SU-DHL-6 (cell line): ENCODE measurements around the gene DUSP6.

Experiments
- H2AFZ ChIP-seq: fragments of 200-600 bp; sonication (generic); 2 replicates; pipeline ENCODE4 v1.6.1; 2014; ENCODE audit warnings: low read depth, mild to moderate bottlenecking, moderate library complexity, mixed read lengths, antibody characterized with exemption, low read length; ENCODE audit not compliant: severe bottlenecking
- H3F3A ChIP-seq: fragments of 200-600 bp; shearing (Covaris generic); 2 replicates; pipeline ENCODE4 v1.6.0; 2016; ENCODE audit warnings: antibody characterized with exemption, mild to moderate bottlenecking; ENCODE audit not compliant: insufficient read depth
- H3K27ac ChIP-seq: fragments of 200-600 bp; sonication (generic); 2 replicates; pipeline ENCODE4 v1.5.1; 2016; ENCODE audit warnings: low read depth, mild to moderate bottlenecking, low read length, moderate library complexity, mixed read lengths
- H3K27me3 ChIP-seq: fragments of 200-600 bp; sonication (generic), shearing (Covaris generic); 2 replicates; pipeline ENCODE4 v1.6.0; 2014; ENCODE audit warnings: mild to moderate bottlenecking, low read length
- H3K36me3 ChIP-seq: fragments of 200-600 bp; sonication (generic); 2 replicates; pipeline ENCODE4 v1.6.1; 2014; ENCODE audit warnings: mild to moderate bottlenecking, low read length, mixed read lengths
- H3K4me2 ChIP-seq: fragments of 300-600, 200-600 bp; shearing (Covaris generic), sonication (generic); 2 replicates; pipeline ENCODE4 v1.6.0; 2014; ENCODE audit warnings: low read length, low read depth, mild to moderate bottlenecking; ENCODE audit not compliant: poor library complexity, severe bottlenecking
- H3K4me3 ChIP-seq: fragments of 200-600 bp; sonication (generic); 2 replicates; pipeline ENCODE4 v1.5.1; 2014; ENCODE audit warnings: antibody characterized with exemption, low read length, mild to moderate bottlenecking, mixed read lengths; ENCODE audit not compliant: insufficient read depth, poor library complexity, severe bottlenecking
- H3K79me2 ChIP-seq: fragments of 200-600 bp; sonication (generic); 2 replicates; pipeline ENCODE4 v1.6.1; 2014; ENCODE audit warnings: mild to moderate bottlenecking, low read length, moderate library complexity; ENCODE audit not compliant: insufficient read depth
- H3K9ac ChIP-seq: fragments of 200-600 bp; sonication (generic); 2 replicates; pipeline ENCODE4 v1.7.0; 2014; ENCODE audit warnings: mild to moderate bottlenecking, low read length
- H3K9me2 ChIP-seq: fragments of 200-600 bp; sonication (generic); replicated peaks from 2 replicates; pipeline ENCODE4 v1.6.1; 2014; ENCODE audit warnings: low read length; ENCODE audit not compliant: insufficient read depth
- H3K9me3 ChIP-seq: fragments of 200-600 bp; sonication (generic); 2 replicates; pipeline ENCODE4 v1.6.1; 2014; ENCODE audit warnings: low read length, mixed read lengths; ENCODE audit not compliant: insufficient read depth
- H4K20me1 ChIP-seq: fragments of 200-600 bp; sonication (generic); 2 replicates; pipeline ENCODE4 v1.6.1; 2014; ENCODE audit warnings: low read depth, mild to moderate bottlenecking, antibody characterized with exemption, low read length, moderate library complexity, mixed read lengths
- CTCF ChIP-seq: fragments of 200-600 bp; sonication (generic); IDR thresholded peaks from one replicate; pipeline ENCODE4 v1.5.1; 2017; ENCODE audit warnings: antibody characterized with exemption, mild to moderate bottlenecking, low read length, moderate library complexity; ENCODE audit not compliant: insufficient read depth, poor library complexity, severe bottlenecking
- EZH2phosphoT487 ChIP-seq: fragments of 200-600 bp; sonication (generic), shearing (Covaris generic); conservative IDR thresholded peaks from 2 replicates; pipeline ENCODE4 v1.6.1; 2018; ENCODE audit warnings: mild to moderate bottlenecking, antibody characterized with exemption, low read length, moderate library complexity, mixed read lengths

The DUSP6 gene

DNA sequence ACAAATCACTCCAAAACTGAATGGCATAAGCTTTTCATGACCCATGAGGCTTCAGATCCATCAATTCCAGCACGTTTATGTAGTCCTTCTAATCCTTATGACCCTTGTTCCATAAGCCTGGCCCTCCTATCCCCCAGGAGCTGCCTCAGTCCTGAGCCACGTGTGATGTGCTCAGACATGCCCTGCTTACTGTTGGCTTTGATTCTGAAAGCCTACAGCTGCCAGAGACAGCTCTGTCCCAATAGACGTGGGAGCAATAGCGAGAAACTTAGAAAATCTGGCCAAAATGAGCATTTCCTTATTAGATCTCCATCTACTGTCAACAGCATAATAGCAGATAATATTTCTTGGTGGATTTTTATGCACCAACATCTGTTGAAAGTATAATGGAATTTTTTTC is 33.2 kb downstream of the DUSP6 start:
- Histone ChIP-seq H3K36me3 (no peaks in the 10 kb centered on the region), H3K27me3 (no peaks in the 10 kb centered on the region), H2AFZ (no peak overlapping the region), H4K20me1 (no peaks in the 10 kb centered on the region), H3K9me2 (no peaks in the 10 kb centered on the region), H3K9ac (no peak overlapping the region), H3F3A (no peaks in the 10 kb centered on the region), H3K79me2 (no peaks in the 10 kb centered on the region), H3K4me3 (no peak overlapping the region), H3K9me3 (no peaks in the 10 kb centered on the region), H3K27ac (no peak overlapping the region), H3K4me2 (no peak overlapping the region)
- no peak for TF ChIP-seq EZH2phosphoT487
- no peak for TF ChIP-seq CTCF

DNA sequence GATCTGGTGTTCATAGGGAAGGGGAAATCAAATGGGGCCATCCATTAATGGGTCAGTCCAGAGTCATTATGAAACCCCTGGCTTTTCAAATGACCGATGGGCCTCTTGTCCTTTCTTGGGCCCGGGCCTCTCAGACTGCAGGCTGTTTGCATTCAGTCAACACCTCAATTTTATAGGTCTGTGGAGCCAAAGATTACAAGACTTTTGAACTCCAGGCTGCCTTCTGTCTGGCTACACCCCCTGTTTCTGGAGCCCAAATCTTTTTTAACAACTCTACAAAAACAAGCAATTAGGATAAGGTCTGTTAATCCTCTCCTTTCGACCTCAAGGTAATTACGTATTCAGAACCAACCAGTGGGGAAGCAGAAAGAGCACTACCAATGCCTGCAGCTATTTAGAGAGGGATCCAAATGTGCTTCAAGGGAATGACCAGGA is 35.6 kb downstream of the DUSP6 start:
- Histone ChIP-seq H3K4me2 (no peak overlapping the region), H3K36me3 (no peaks in the 10 kb centered on the region), H3K4me3 (no peak overlapping the region), H3K27ac (no peak overlapping the region), H3K9me3 (no peaks in the 10 kb centered on the region), H4K20me1 (no peaks in the 10 kb centered on the region), H2AFZ (no peak overlapping the region), H3K27me3 (no peaks in the 10 kb centered on the region), H3K9ac (no peak overlapping the region), H3K9me2 (no peaks in the 10 kb centered on the region), H3K79me2 (no peaks in the 10 kb centered on the region), H3F3A (no peaks in the 10 kb centered on the region)
- TF ChIP-seq EZH2phosphoT487 (no peak), CTCF (no peak)

- H3K9me3 ChIP-seq: no peaks in the 10 kb centered on the region
- H3K4me2 ChIP-seq: no peak overlapping the region
- H3K36me3 ChIP-seq: no peaks in the 10 kb centered on the region
- no peak overlapping the region for H2AFZ ChIP-seq
- no peaks in the 10 kb centered on the region for H3K27me3 ChIP-seq
- no peaks in the 10 kb centered on the region for H4K20me1 ChIP-seq
- H3K9me2 ChIP-seq: no peaks in the 10 kb centered on the region
- H3K9ac ChIP-seq: no peak overlapping the region
- H3F3A ChIP-seq: no peaks in the 10 kb centered on the region
- H3K4me3 ChIP-seq: no peak overlapping the region
- H3K27ac ChIP-seq: no peak overlapping the region
- TF ChIP-seq CTCF (no peak), EZH2phosphoT487 (no peak)
- H3K79me2 ChIP-seq: no peaks in the 10 kb centered on the region
These were observed 38.1 kb downstream of the DUSP6 start for GRCh38 chr12:89314060-89314761.
